ENCODE measurements around the gene RAE1.
A peak's percentile ranks its signal among the peaks of the same experiment; 100 is the strongest.

RAE1 gene

GRCh38 chr20:57402206-57403125 lies 51.4 kb downstream of the RAE1 start:
- no peak for DNase-seq

- no peak for DNase-seq
Measured at GRCh38 chr20:57403216-57403615, 52.2 kb downstream of the RAE1 start.

GRCh38 chr20:57404006-57404405 lies 53.0 kb downstream of the RAE1 start:
- DNase-seq: no peak

- DNase-seq: no peak
Measured at GRCh38 chr20:57404419-57405072, 53.5 kb downstream of the RAE1 start.

- no peak for DNase-seq
Measured at GRCh38 chr20:57405236-57406016, 54.4 kb downstream of the RAE1 start.

- DNase-seq: no peak
Measured at GRCh38 chr20:57407541-57407956, 56.5 kb downstream of the RAE1 start.

GRCh38 chr20:57408131-57408530 lies 57.1 kb downstream of the RAE1 start:
- peak; percentile 64 for DNase-seq

GRCh38 chr20:57408536-57409233 lies 57.6 kb downstream of the RAE1 start:
- DNase-seq: no peak

GRCh38 chr20:57409316-57409671 lies 58.2 kb downstream of the RAE1 start:
- DNase-seq: no peak

- DNase-seq: no peak
Measured at GRCh38 chr20:57409672-57410397, 58.8 kb downstream of the RAE1 start.

GRCh38 chr20:57410398-57410920 lies 59.4 kb downstream of the RAE1 start:
- no peak for DNase-seq

GRCh38 chr20:57410924-57411323 lies 59.9 kb downstream of the RAE1 start:
- no peak for DNase-seq

- DNase-seq: no peak
Measured at GRCh38 chr20:57411406-57412283, 60.6 kb downstream of the RAE1 start.

- no peak for DNase-seq
Measured at GRCh38 chr20:57412347-57413029, 61.4 kb downstream of the RAE1 start.

- DNase-seq: no peak
Measured at GRCh38 chr20:57413986-57414385, 62.9 kb downstream of the RAE1 start.

GRCh38 chr20:57414867-57415592 lies 64.0 kb downstream of the RAE1 start:
- peak; percentile 58 for DNase-seq

GRCh38 chr20:57415771-57416170 lies 64.7 kb downstream of the RAE1 start:
- DNase-seq: no peak

GRCh38 chr20:57416296-57417022 lies 65.4 kb downstream of the RAE1 start:
- DNase-seq: no peak

Data from NCI-H2171 treated with DMSO at 0.1 percent for 48 hours (cell line).